ENCODE results near the gene GKN1.
"Not testable (repeated sequence)": the region's sequence is repeated elsewhere in the genome, so short reads cannot be mapped to it uniquely, and the experiment has no call there.

GKN1 gene, protein sequence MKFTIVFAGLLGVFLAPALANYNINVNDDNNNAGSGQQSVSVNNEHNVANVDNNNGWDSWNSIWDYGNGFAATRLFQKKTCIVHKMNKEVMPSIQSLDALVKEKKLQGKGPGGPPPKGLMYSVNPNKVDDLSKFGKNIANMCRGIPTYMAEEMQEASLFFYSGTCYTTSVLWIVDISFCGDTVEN

DNA sequence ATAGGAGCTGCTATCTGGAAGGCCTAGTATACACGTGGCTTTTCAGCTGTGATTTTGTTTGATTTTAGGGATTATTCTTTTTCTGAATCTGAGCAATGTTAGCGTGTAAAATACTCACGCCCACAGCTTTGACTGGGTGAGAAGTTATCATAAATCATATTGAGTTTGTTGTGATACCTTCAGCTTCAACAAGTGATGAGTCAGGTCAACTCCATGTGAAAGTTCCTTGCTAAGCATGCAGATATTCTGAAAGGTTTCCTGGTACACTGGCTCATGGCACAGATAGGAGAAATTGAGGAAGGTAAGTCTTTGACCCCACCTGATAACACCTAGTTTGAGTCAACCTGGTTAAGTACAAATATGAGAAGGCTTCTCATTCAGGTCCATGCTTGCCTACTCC is at the start of gene GKN1:
Gene GKN1, plus strand, starts transcription at position 386 of the 400 bp plus-strand sequence. CDS start 42 bp downstream, outside the sequence.
- DNase-seq, result no peak

DNA sequence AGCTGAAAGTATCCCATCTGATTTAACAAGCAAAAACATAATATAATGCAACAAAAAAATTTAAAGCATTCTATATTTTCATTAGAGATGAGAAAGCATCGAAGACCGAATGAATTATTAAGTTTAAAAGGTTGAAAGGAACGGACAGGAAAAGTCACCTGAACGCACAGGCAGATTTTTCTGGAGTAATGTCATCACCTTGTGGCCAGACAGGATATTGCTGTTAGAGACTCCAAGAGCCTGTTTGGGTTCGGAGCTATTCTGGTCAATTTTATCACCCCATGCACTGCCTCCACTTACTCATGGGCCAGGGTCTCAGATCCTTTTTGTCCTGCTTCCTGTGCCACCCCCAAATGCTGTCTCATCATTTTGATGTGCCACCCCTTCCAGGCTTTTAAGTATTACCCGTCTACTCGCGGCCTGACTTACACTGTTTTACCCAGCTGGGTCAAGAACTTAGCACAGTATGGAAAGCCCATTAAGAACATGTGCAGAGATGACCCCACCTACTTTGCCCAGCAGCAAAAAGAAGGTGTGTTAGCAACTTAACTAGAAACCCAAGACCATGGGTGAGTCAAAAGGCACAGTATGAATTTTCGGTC is 49.0 kb upstream of the GKN1 start:
- peak; percentile 61 to 78 for DNase-seq

DNA sequence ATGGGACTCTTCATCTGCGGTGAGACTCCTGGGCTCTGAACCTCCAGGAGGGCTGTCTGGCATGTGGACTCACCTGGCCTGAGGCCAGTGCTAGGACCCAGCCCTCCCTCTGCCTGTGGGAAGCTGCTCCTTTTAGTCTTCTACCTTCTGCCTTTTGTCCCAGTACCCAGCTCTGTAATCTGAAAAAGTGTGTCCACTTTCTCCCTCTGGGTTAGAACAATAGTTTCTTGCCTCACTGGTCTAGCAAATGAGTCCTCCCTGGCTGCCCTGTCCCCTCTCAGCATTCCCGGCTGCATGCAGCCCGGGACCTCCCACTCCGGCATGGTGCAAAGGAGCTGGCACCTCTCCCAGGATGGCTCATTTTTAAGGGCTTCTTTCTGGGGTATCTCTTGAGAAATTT is 47.6 kb upstream of the GKN1 start:
- DNase-seq, result no peak

DNA sequence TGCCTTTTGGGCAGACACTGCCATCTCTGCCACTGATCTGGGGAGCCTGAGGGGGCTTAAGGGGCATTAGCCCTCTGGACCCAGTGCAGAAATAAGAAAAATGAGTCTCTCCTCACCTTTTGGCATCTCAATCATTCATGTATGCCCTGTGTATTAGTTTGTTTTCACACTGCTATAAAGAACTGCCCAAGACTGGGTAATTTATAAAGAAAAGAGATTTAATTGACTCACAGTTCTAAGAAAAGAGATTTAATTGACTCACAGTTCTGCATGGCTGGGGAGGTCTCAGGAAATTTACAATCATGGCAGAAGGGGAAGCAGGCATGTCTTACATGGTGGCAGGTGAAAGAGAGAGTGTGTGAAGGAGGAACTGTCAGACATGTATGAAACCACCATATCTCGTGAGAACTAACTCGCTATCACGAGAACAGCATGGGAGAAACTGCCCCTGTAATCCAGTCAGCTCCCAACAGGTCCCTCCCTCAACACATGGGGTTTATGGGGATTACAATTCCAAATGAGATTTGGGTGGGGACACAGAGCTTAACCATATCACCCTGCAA is 43.2 kb upstream of the GKN1 start:
- no peak for DNase-seq

DNA sequence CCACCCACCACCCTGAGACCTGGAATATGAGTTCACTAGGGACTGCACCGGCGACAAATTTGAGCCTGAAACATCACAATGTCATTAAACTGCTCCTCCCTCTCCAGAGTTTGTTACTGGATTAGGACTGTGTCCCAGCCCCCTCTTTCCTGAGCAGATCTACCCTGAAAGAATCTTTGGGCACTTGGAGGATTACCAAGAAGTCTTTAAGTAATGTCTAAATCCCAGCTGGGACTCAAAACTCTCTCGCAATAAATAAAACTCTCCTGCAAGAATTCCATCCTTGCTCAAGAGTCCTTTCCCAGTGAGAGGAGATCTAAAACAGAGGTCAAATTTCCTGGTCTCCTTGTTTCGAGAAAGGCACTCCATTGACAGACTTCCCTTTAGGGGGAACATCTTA is 42.6 kb upstream of the GKN1 start:
- no peak for DNase-seq

DNA sequence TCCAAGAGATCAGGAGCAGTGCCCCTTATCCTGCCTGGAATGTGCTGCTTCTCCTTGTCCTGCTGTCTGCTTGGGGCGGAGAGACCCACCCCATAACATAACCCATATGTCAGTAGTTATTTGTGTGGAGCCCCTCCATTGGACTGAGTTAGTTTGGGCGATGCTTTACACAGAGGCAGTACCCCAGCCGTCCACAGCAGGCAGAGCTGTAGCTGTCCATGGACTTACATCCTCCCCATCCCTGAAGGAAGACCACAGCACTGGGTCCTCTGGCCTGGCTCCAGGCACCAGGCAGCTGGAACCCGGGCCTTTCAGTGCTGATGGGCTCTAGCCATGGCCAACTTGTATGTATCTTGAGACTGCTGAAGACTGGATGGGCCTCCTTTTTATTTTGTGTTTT is 42.0 kb upstream of the GKN1 start:
- no peak for DNase-seq

DNA sequence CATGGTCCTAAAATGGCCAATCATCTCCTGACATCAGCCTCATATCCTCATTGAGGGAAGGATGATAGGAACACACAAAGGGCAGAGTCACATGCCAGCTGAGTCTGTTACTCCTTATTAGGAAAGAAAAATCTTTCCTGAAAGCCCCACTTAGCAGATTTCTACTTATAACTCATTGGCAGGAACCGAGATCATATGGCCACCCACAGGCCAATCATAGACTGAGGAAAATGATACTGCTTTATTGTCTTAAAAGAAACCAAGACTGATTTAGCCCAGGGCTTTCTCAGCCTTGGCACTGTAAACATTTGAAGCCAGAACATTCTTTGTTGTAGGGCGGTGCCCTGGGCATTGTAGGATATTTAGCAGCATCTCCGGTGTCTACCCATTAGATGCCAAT is 40.4 kb upstream of the GKN1 start:
- DNase-seq, result no peak

DNA sequence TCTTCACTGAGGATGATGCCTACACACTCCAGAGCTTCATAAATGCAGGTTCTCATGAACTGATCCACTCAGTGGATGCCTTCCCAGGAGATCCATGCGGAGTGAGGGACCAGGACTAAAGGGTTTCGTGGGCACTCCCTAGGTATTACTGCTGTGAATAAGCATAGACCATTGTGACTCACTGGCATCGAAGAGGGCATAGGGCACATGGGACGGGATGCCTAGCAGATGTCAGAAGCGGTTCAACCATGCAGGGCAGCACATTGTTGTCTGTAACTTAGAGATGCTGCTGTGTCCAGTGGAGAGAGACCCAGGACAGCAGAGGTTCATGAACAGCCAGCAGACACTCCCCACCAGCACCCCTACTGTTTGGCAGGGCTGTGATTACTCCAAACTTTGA is 39.0 kb upstream of the GKN1 start:
- DNase-seq, result no peak

DNA sequence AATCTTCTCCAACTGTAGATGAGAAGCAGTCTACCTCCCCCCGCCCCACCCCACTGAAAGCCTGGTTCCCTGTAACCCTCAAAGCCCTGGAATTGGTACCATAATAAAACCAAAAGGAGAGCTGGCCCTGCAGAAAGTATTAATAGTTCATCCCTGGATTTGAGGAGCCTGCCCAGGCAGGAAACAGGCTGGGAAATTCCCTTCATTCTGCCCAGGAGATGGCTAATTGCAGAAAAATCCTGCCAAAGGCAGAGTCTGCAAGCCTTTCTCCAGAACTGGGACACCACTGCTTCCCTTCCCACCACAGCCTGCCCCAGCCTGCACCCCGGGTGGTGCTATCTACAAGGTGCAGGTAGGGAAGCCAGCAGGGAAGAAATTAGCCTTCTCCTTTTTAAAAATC is 38.0 kb upstream of the GKN1 start:
- no peak for DNase-seq

DNA sequence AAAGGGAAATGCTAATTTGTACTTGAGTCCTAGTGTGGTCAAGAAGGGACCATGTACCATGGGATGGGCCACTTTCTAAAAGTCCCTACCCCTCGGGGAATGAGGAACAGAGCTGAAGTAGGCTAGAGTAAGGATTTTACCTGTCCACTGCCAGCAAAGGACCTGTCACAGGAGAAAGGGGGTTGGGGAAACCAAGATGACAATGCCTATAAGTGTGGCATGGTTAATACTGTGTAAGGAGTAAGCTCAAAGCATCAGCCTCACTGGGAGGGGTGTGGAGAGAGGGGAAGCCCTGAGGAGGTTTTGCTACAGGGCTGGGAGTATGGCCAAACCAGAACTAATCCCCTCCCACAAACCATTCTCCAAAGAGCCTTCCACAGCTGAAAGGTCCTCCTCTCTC is 37.5 kb upstream of the GKN1 start:
- DNase-seq, result no peak

DNA sequence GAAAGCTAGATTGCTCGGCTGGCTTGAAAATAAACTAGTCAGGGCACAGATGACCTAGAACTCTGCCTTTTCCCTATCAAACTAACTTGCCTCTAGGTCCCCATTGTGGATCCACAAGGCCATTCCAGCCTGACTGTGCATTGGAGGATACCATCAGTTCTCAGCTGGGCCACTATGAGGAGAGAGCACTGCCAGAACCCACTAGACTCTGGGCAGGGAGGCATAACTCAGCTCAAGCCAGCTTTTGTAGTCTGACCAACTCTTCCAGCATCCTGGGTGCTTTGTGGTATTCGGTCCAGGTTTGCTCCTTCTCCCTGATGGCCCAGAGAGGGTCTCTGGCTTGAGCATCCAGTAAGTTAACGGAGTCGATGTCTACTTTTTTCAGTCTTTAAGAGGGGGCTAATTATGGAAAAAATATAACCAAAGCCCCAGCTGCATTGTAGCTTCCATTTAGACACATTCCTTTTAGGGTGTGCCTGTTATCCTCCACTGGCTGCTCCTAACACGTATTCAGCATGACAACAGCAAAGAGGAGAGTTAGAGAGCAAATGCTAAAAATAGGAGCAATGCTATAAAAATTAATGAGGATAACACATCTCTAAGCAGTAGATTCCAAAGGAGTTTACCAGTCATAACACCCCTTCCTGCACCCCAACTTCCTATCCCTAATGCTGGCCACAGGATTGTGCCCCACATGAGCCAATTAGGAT is 36.9 kb upstream of the GKN1 start:
- no peak for DNase-seq

DNA sequence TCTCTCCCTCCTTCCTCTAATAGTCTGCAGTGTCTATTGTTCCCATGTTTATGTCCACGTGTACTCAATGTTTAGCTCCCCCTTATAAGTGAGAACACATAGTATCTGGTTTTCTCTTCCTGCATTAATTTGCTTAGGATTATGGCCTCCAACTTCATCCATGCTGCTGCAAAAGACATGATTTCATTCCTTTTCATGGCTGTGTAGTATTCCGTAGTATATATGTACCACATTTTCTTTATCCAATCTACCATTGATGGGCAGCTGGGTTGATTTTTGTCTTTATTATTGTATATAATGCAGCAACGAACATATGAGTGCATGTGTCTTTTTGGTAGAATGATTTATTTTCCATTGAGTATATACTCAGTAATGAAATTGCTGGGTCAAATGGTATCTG is 35.5 kb upstream of the GKN1 start:
- DNase-seq, result no peak

DNA sequence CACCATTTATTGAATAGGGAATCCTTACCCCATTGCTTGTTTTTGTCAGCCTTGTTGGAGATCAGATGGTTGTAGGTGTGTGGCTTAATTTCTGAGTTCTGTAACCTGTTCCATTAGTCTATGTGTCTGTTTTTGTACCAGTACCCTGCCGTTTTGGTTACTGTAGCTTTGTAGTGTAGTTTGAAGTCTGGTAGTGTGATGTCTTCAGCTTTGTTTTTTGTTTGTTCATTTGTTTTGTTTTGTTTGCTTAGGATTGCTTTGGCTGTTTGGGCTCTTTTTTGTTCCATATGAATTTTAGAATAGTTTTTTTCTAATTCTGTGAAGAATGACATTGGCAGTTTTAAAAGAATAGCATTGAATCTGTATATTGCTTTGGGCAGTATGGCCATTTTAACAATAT is 34.5 kb upstream of the GKN1 start:
- DNase-seq, result no peak

DNA sequence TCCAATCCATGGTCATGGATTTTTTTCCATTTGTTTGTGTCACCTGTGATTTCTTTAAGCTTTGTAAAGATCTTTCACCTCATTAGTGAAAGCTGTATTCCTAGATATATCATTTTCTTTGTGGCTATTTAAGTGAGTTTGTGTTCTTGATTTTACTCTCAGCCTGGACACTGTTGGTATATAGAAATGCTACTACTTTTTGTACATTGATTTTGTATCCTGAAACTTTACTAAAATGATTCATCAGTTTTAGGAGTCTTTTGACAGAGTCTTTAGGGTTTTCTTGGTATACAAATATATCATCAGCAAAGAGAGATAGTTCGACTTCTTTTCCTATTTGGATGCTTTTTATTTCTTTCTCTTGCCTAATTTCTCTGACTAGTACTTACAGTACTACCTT is 34.1 kb upstream of the GKN1 start:
- no peak for DNase-seq

DNA sequence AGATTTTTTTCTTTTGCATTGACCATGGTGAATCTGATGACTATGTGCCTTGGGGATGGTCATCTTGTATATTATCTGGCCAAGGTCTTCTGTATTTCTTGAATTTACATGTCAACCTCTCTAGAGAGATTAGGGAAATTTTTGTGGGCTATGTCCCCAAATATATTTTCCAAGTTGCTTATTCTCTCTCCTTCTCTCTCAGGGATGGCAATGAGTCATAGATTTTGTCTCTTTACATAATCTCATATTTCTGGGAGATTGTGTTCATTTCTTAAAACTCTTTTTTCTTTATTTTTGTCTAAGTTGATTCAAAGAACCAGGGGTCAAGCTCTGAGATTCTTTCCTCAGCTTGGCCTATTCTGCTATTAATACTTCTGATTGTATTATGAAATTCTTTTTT is 31.6 kb upstream of the GKN1 start:
- no peak for DNase-seq

DNA sequence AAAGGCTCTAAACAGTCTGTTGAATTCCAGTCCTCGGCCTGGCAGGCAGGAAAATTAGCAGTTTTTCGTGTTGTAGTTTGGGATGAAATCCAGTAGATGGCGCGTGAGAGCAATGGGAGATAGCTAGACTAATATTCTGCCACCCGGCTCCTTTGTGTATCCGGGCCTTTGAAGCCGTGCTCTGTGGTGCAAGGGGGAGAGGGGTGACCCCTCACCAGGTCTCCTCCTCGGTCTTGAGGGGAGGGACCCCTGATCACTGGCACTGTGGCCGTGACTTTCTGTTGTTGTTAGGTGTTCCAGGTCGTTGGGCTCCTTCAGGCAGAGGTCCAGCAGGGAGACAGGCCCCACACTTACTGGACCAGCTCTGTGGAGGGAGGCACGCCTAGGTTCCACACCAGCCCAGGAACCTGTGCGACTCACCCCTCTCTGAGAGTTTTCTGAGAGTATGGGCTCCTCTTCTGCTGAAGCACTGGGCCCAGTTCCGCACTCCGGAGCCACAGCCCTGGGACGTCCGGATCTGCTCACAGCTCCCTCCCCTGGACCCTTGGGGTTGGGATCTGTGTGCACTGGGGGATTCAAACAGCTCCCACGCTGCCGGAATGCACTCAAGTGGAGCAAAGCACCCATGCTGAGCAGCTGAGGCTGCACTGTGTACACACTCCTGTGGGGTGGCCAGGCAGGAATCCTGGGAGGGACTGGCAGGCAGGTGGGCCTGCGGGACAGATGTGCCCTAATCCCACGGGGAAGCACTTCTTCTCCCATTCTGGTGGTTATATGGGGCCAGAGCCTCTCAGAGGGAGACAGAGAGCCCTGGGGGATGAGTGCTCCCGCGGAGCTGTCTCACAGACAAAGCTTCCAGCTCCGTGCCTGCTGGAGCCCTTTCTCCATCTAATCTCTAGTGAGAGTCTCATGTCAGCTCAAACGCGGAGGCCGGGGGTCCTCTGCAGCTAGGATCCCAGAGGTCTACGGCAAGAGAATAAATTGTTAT is 30.6 kb upstream of the GKN1 start:
- peak; percentile 41 to 66 for DNase-seq

DNA sequence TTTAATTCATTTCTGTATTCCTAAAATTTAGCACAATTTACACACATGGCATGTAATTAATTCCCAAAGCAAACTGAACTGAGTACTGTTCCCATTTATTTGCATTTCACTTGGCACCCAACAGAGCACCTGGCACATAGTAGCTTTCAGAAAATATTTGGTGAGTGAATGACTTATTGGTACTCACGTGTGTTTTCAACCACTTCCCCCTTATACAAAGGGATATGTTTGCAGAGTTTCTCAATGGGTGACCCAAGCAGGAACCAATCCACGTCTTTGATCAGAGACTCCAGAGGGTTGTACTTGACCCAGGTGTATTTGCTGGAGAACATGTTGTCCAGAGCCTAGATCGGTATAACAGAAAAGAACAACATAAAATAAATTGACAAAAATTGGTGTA is 28.3 kb upstream of the GKN1 start:
- no peak for DNase-seq

DNA sequence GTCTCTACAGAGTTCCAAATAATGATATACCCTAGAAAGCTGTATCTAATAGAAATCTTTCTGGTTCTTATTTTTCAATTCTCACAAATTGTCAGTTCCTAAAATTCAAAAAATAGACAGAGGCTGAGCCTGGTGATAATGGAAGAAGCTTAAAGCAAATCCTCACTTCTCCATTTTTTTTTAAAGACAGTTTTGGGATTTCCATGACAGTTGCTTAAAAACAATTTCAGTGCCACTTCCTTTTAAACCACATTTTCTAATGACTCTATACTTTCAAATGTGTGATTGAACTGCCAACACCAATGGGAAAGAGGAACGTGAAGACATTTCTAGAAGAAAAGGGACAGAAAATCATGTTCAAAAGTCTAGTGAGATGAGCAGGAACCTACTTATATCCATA is 25.7 kb upstream of the GKN1 start:
- no peak for DNase-seq

DNA sequence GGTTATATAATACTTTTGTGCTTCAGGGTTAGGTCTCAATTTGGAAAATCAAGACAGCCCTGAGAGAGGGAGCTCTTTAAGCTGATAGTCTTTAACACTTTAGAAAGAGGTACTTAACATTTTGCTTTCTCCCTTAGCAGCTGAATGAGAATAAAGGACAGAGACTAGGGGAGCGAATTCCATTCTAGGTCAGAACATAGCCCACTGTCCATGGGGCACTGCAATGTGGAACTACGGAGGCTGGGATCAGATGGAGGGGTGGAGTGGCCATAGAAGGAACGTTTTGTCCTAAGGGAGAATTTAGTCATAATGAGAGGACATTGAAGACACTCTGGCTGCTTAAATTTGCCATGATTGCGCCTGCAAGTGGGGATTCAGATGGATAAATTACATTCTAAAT is 22.5 kb upstream of the GKN1 start:
- DNase-seq, result no peak

DNA sequence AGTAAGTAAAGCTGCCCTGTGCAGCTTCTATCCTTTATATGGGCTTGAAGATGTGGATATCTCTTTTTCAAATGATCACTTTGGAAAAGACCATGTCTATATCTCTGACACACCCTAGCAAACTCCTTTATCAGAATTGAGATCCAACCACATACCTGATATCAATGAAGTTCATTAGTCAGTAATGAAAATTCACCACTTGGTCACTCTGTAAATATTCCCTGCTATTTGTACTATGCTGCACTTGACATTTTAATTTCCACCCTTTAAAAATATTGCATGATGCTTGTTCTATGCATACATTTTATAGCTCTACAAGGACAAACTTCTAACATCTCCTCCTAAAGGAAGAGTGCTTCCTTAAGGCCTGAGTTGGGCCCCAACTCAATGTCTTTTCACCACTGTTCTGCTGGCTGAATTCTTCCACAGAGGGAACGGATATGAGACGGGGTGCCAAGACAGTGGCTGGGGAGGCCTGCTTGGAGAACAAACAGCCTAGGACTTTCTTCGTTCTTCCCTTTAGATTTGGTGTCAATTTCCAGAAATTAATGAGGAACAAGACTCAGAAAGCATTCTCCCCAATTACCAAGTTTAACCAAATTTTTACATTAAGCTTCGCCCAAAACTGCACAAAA is 21.4 kb upstream of the GKN1 start, which contains the start of gene GKN2:
Gene GKN2, minus strand, starts transcription at position 7 of the 635 bp plus-strand sequence. CDS start 32 bp downstream, outside the sequence.
- no peak for DNase-seq

DNA sequence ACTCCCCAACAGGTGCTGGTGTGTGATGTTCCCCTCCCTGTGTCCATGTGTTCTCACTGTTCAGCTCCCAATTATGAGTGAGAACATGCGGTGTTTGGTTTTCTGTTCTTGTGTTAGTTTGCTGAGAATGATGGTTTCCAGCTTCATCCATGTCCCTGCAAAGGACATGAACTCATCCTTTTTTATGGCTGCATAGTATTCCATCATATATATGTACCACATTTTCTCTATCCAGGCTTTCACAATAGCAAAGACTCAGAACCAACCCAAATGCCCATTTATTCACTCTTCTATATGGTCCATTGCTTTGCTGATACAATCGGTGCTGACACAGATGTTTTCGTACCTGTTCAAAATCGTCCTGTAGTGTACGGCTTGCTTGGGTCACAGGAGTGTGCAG is 19.0 kb upstream of the GKN1 start:
- DNase-seq, result not testable (repeated sequence)

DNA sequence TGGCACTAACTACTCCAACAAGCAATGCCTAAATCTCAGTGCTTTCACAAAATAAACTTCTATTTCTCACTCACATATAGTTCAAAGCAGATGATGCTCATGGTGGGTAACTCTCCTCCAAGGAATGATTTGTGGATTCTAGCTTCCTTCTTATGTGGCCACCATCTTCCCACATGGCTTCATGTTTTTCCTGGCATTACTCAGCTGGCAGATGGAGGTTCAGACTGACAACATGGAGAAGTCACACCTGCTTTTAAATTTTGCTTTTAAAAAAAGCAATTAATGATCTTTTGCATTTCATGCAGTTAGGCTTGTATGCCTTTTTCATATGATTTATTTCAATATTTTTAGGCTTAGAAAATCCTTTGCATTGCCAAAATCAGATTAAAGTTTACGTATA is 15.4 kb upstream of the GKN1 start:
- no peak for DNase-seq
